HFFc6 (cell line): ENCODE results near the gene CDH7. TPM values are rescaled to one million over a fixed set of nuclear protein-coding genes. Genes with fewer than 3 reads are reported as not detected.

Source experiments
- DNase-seq: peaks from one replicate; pipeline ENCODE4 v3.0.0-alpha.2; 2018
- H3K27ac Mint-ChIP-seq: 2 replicates; pipeline ENCODE4 v1.8.0; 2020; ENCODE audit warnings: mild to moderate bottlenecking, mixed read lengths
- H3K27me3 Mint-ChIP-seq: 2 replicates; pipeline ENCODE4 v1.8.0; 2021; ENCODE audit warnings: mild to moderate bottlenecking, moderate library complexity, mixed read lengths; ENCODE audit not compliant: insufficient read depth
- H3K36me3 Mint-ChIP-seq: 2 replicates; pipeline ENCODE4 v1.8.0; 2021; ENCODE audit warnings: low read depth, mixed read lengths
- H3K4me1 Mint-ChIP-seq: 2 replicates; pipeline ENCODE4 v1.8.0; 2020; ENCODE audit warnings: low read depth, mixed read lengths
- H3K4me3 Mint-ChIP-seq: 2 replicates; pipeline ENCODE4 v1.8.0; 2020; ENCODE audit warnings: mild to moderate bottlenecking, moderate library complexity, mixed read lengths
- H3K9me3 Mint-ChIP-seq: 2 replicates; pipeline ENCODE4 v1.8.0; 2020; ENCODE audit warnings: mild to moderate bottlenecking, mixed read lengths
- total RNA-seq, 6 experiments: library from RNA; stranded (reverse); fragmentation: NEBNext Ultra II Directional; extraction: Animal tissue kit (Norgen Biotek cat#: 25700); gene quantifications; 2 replicates in 1 of 6; 3 replicates in 5 of 6; pipeline ENCODE4 v1.2.3, GENCODE V29; 2021
- TF ChIP-seq, protein P1 (sequence below): fragments of 200-600 bp; sonication (generic); IDR thresholded peaks from 2 replicates; pipeline ENCODE4 v1.5.0; 2021; ENCODE audit warnings: antibody characterized with exemption, mild to moderate bottlenecking

Gene CDH7
- total RNA-seq, 6 experiments from 2014 or later: not detected

DNA sequence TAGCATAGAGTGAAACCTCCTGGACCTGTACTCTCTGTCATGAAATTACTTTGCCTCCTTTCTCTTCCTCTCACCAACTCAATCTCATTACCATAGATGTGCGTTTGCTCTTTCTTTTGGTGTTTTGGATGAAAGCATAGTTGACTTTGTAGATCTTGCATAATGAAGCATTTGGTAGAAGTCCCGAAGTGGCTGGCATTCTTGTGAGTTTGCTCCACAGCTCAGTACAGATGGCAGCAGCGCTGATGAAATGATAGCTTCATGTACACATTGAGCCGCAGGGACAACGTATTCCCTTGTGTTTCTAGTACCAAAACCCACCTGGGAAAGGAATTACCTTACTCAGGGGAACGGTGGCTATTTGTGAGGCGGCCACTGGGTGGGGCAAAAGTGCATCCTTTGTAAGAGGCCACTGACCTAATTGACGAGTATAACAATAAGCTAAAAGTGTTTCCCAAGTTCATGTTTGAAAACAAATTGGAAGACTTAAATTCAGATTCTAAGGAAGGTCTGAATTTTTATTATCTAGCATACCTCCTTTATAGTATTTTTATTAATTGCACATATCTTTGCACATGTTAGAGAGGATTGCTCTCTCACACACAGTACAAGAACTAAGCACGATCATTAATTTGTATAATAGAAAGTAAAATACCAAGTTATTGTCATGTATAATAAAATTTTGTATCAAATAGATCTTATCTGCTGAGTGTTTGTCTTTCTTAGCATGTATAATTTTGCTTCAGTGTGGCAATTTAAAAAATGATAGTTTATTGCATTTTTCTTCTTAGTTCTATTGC lies 25.4 kb upstream of the CDH7 start:
- H3K9me3 Mint-ChIP-seq: peaks cover 19% of the 10 kb centered on the region
- no peak overlapping the region for H3K27ac Mint-ChIP-seq

DNA sequence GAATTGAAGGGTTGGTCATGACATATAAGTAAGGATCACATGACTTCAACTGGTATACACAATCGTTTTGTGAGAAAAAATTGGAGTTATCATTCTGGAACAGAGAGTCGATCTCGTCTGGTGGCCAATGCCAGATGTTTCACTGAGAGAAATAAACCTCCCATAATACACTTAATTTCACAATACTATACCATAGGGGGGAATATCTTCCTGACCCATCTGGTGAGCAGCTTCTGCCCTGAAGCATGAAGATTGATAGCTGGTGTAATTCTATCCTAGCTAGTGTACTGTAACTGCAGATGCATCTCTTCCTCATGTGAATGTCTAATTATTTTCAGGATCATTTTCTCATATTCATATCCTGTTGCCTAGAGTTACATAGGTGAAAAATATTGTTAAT lies 15.7 kb upstream of the CDH7 start:
- H3K9me3 Mint-ChIP-seq: peaks cover 45% of the 10 kb centered on the region
- TF ChIP-seq, protein P1, sequence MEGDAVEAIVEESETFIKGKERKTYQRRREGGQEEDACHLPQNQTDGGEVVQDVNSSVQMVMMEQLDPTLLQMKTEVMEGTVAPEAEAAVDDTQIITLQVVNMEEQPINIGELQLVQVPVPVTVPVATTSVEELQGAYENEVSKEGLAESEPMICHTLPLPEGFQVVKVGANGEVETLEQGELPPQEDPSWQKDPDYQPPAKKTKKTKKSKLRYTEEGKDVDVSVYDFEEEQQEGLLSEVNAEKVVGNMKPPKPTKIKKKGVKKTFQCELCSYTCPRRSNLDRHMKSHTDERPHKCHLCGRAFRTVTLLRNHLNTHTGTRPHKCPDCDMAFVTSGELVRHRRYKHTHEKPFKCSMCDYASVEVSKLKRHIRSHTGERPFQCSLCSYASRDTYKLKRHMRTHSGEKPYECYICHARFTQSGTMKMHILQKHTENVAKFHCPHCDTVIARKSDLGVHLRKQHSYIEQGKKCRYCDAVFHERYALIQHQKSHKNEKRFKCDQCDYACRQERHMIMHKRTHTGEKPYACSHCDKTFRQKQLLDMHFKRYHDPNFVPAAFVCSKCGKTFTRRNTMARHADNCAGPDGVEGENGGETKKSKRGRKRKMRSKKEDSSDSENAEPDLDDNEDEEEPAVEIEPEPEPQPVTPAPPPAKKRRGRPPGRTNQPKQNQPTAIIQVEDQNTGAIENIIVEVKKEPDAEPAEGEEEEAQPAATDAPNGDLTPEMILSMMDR: no peak
- DNase-seq: no peak
- H3K4me3 Mint-ChIP-seq: no peak overlapping the region
- no peaks in the 10 kb centered on the region for H3K27me3 Mint-ChIP-seq
- H3K4me1 Mint-ChIP-seq: no peaks in the 10 kb centered on the region
- H3K36me3 Mint-ChIP-seq: no peaks in the 10 kb centered on the region
- no peak overlapping the region for H3K27ac Mint-ChIP-seq

More for the DNA sequence above, 25.4 kb upstream of the CDH7 start:
- no peak overlapping the region for H3K4me3 Mint-ChIP-seq
- H3K27me3 Mint-ChIP-seq: no peaks in the 10 kb centered on the region; the same call in 1 of the 2 replicates
- DNase-seq: no peak
- TF ChIP-seq, protein P1: no peak
- H3K36me3 Mint-ChIP-seq: no peaks in the 10 kb centered on the region
- no peaks in the 10 kb centered on the region for H3K4me1 Mint-ChIP-seq

DNA sequence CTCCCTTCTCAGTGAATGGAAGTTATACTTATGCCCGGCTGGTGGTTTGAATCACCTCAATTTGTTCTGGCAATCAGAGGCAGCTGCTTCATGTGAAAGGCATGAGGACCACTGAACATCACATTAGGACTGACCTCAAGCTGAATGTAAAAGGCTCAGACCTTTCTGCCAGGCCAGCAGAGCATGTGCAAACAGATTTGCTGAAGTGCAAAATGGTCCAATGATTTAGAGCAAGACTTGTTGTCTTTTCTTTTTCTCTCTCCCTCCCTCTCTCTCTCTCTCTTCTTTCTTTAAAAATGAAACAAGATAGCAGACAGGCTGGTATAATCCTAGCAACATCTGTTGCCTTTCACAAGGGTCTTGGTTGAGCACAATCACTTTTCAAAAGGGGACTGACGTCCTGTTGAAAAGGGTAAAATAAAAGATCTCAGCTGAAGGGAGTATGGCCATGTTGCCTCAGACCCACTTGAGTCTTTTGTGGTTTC lies 13.3 kb upstream of the CDH7 start:
- peaks cover 36% of the 10 kb centered on the region for H3K9me3 Mint-ChIP-seq
- no peak overlapping the region for H3K27ac Mint-ChIP-seq
- no peak overlapping the region for H3K4me3 Mint-ChIP-seq
- H3K27me3 Mint-ChIP-seq: no peaks in the 10 kb centered on the region
- DNase-seq: no peak
- H3K4me1 Mint-ChIP-seq: no peaks in the 10 kb centered on the region
- H3K36me3 Mint-ChIP-seq: no peaks in the 10 kb centered on the region
- TF ChIP-seq, protein P1: no peak

DNA sequence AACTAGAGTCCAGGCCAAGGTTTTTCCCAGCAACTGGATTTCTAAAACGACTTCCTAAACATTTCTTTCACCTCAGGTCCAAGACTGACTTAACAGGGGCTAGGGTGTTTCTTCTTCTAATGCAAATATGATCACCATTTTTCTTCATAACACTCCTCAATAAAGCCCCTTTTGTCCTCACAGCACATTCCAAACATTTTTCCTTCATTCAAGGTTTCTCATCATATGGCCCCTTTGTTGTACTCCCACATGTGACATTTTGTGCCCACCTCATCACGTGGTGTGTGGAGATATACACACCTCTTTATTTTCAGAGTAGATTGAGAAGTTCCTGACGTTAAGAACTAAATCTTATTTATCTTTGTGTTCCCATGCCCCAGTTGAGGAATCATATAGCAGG lies 3.9 kb upstream of the CDH7 start:
- DNase-seq: no peak
- H3K27ac Mint-ChIP-seq: no peak overlapping the region

DNA sequence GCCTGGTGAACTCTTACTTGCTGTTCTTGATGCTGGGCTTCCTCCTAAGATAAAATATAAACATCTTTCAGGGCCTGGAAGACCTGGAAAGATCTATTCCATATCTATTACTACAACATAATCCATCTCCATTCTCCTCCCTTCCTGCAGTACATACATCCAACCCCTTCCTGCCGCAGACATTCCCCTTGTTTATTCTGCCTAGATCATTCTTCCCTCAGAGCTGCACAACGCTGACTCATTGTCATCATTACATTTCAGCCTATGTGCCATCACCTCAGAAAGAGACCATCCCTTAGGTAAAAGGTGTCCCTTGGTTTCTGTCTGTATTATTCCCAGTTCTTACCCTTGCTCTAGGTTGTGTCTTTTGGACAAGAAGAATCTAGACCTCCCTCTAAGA lies 2.5 kb upstream of the CDH7 start:
- Mint-ChIP-seq H3K4me1 (no peaks in the 10 kb centered on the region), H3K36me3 (no peaks in the 10 kb centered on the region; the same call in 1 of the 2 replicates), H3K27me3 (peaks cover 2% of the 10 kb centered on the region), H3K27ac (no peak overlapping the region), H3K9me3 (peaks cover 40% of the 10 kb centered on the region), H3K4me3 (no peak overlapping the region)
- TF ChIP-seq, protein P1: no peak
- no peak for DNase-seq

More for the DNA sequence above, 3.9 kb upstream of the CDH7 start:
- H3K36me3 Mint-ChIP-seq: no peaks in the 10 kb centered on the region; the same call in 1 of the 2 replicates
- TF ChIP-seq, protein P1: no peak
- peaks cover 2% of the 10 kb centered on the region for H3K27me3 Mint-ChIP-seq
- peaks cover 43% of the 10 kb centered on the region for H3K9me3 Mint-ChIP-seq
- no peak overlapping the region for H3K4me3 Mint-ChIP-seq
- H3K4me1 Mint-ChIP-seq: no peaks in the 10 kb centered on the region
